GM23338 (cell line): Measurements from ENCODE around the gene GJA10. TPM values are rescaled to one million over a fixed set of nuclear protein-coding genes. Genes with fewer than 3 reads are reported as not detected.

ENCODE experiments used
- ATAC-seq: fragments of 200-7000 bp; cut with Tn5 transposase; 3 replicates; pipeline ENCODE4 v1.9.1; 2020
- DNase-seq: peaks from one replicate; pipeline ENCODE4 v3.0.0-alpha.2; 2015; ENCODE audit warnings: low spot score
- H2AFZ ChIP-seq: fragments of 200-600 bp; sonication (generic); 2 replicates; pipeline ENCODE4 v1.8.0; 2016; ENCODE audit warnings: antibody characterized with exemption, mild to moderate bottlenecking, moderate library complexity
- H3F3A ChIP-seq: fragments of 200-600 bp; sonication (generic); replicated peaks from 2 replicates; pipeline ENCODE4 v1.8.0; 2017; ENCODE audit warnings: antibody characterized with exemption, mixed run types, low read depth
- H3K27ac ChIP-seq: fragments of 200-600 bp; sonication (generic); 2 replicates; pipeline ENCODE4 v1.6.1; 2016; ENCODE audit warnings: low read depth
- H3K27me3 ChIP-seq: fragments of 200-600 bp; sonication (generic); 2 replicates; pipeline ENCODE4 v1.8.0; 2016; ENCODE audit warnings: mild to moderate bottlenecking, mixed run types, moderate library complexity; ENCODE audit not compliant: insufficient read depth
- H3K36me3 ChIP-seq: fragments of 200-600 bp; sonication (generic); 2 replicates; pipeline ENCODE4 v1.8.0; 2016; ENCODE audit warnings: mild to moderate bottlenecking; ENCODE audit not compliant: insufficient read depth
- H3K4me1 ChIP-seq: fragments of 200-600 bp; sonication (generic); 2 replicates; pipeline ENCODE4 v1.8.0; 2016; ENCODE audit warnings: mild to moderate bottlenecking, moderate library complexity; ENCODE audit not compliant: insufficient read depth
- H3K4me2 ChIP-seq: fragments of 200-600 bp; sonication (generic); 2 replicates; pipeline ENCODE4 v1.7.1; 2017; ENCODE audit warnings: mixed run types
- H3K4me3 ChIP-seq: fragments of 200-600 bp; sonication (generic); 2 replicates; pipeline ENCODE4 v1.6.1; 2016; ENCODE audit warnings: mixed run types
- H3K79me2 ChIP-seq: fragments of 200-600 bp; sonication (generic); replicated peaks from 2 replicates; pipeline ENCODE4 v1.8.0; 2017; ENCODE audit warnings: mild to moderate bottlenecking; ENCODE audit not compliant: insufficient read depth
- H3K9me2 ChIP-seq: fragments of 200-600 bp; sonication (generic); 2 replicates; pipeline ENCODE4 v1.8.0; 2017; ENCODE audit not compliant: insufficient read depth
- H4K20me1 ChIP-seq: fragments of 200-600 bp; sonication (generic); replicated peaks from 2 replicates; pipeline ENCODE4 v1.8.0; 2017; ENCODE audit warnings: mild to moderate bottlenecking; ENCODE audit not compliant: insufficient read depth
- H3K27ac Mint-ChIP-seq: 2 replicates; pipeline ENCODE4 v1.8.0; 2020; ENCODE audit warnings: inconsistent platforms, mild to moderate bottlenecking, moderate library complexity, mixed read lengths
- H3K27me3 Mint-ChIP-seq: 3 replicates; pipeline ENCODE4 v1.8.0; 2022; ENCODE audit warnings: low read depth, mild to moderate bottlenecking, moderate library complexity, mixed read lengths, inconsistent platforms; ENCODE audit not compliant: insufficient read depth, poor library complexity
- H3K36me3 Mint-ChIP-seq: 3 replicates; pipeline ENCODE4 v1.8.0; 2021; ENCODE audit warnings: low read depth, mild to moderate bottlenecking, inconsistent platforms, moderate library complexity, mixed read lengths
- H3K4me1 Mint-ChIP-seq: 3 replicates; pipeline ENCODE4 v1.8.0; 2020; ENCODE audit warnings: mild to moderate bottlenecking, inconsistent platforms, mixed read lengths
- H3K4me3 Mint-ChIP-seq: 3 replicates; pipeline ENCODE4 v1.8.0; 2021; ENCODE audit warnings: moderate library complexity, mild to moderate bottlenecking, inconsistent platforms, mixed read lengths
- H3K9me3 Mint-ChIP-seq: 3 replicates; pipeline ENCODE4 v1.8.0; 2020; ENCODE audit warnings: moderate library complexity, mild to moderate bottlenecking, inconsistent platforms, mixed read lengths
- CREB1 ChIP-seq: fragments of 250-450 bp; sonication (Bioruptor Pico); IDR thresholded peaks from 2 replicates; pipeline ENCODE4 v1.5.0; 2020; ENCODE audit warnings: low read depth, mild to moderate bottlenecking, moderate library complexity
- CTCF ChIP-seq, 2 experiments: fragments of 200-600 bp in 1 of 2; sonication (generic) in 1 of 2; conservative IDR thresholded peaks; 2 replicates each; pipeline versions ENCODE4 v1.5.1 to v1.6.1; 2016 to 2017; ENCODE audit warnings: antibody characterized with exemption in 2 of 2, low read depth in 2 of 2, mild to moderate bottlenecking in 2 of 2, moderate library complexity in 1 of 2
- ETS1 ChIP-seq: IDR thresholded peaks from 2 replicates; pipeline ENCODE4 v1.6.1; 2016; ENCODE audit warnings: antibody characterized with exemption
- EZH2 ChIP-seq: fragments of 200-600 bp; sonication (generic); IDR thresholded peaks from one replicate; pipeline ENCODE4 v1.8.0; 2017; ENCODE audit warnings: antibody characterized with exemption, mild to moderate bottlenecking, low read depth; ENCODE audit not compliant: unreplicated experiment
- EZH2phosphoT487 ChIP-seq: fragments of 200-600 bp; sonication (generic); IDR thresholded peaks from one replicate; pipeline ENCODE4 v1.8.1; 2018; ENCODE audit warnings: antibody characterized with exemption; ENCODE audit not compliant: unreplicated experiment
- JUNB ChIP-seq: IDR thresholded peaks from one replicate; pipeline ENCODE4 v1.6.1; 2016; ENCODE audit warnings: antibody characterized with exemption; ENCODE audit not compliant: unreplicated experiment
- NANOG ChIP-seq: IDR thresholded peaks from 2 replicates; pipeline ENCODE4 v1.6.1; 2016; ENCODE audit warnings: antibody characterized with exemption, borderline replicate concordance
- POLR2AphosphoS5 ChIP-seq: IDR thresholded peaks from 2 replicates; pipeline ENCODE4 v1.6.1; 2016; ENCODE audit warnings: antibody characterized with exemption, low read depth
- REST ChIP-seq: IDR thresholded peaks from one replicate; pipeline ENCODE4 v1.6.1; 2018; ENCODE audit warnings: antibody characterized with exemption; ENCODE audit not compliant: unreplicated experiment
- STAT1 ChIP-seq: IDR thresholded peaks from one replicate; pipeline ENCODE4 v1.6.1; 2016; ENCODE audit warnings: antibody characterized with exemption; ENCODE audit not compliant: unreplicated experiment
- ZNF114 ChIP-seq: fragments of 250-450 bp; sonication (Bioruptor Pico); IDR thresholded peaks from 2 replicates; pipeline ENCODE4 v1.5.0; 2020; ENCODE audit warnings: mild to moderate bottlenecking, moderate library complexity
- ZNF331 ChIP-seq: fragments of 250-450 bp; sonication (Bioruptor Pico); IDR thresholded peaks from 2 replicates; pipeline ENCODE4 v1.5.0; 2020; ENCODE audit warnings: low read depth, mild to moderate bottlenecking, moderate library complexity
- ZNF462 ChIP-seq: fragments of 250-450 bp; sonication (Bioruptor Pico); IDR thresholded peaks from 2 replicates; pipeline ENCODE4 v1.5.0; 2020; ENCODE audit warnings: mild to moderate bottlenecking, moderate library complexity
- polyA plus RNA-seq: library from polyadenylated mRNA; unstranded; fragments of >200 nt; fragmentation: Nextera tagmentation; extraction: Ambion mirVana; gene quantifications from 2 replicates; pipeline ENCODE4 v1.2.1, GENCODE V29; 2016
- total RNA-seq: library from RNA; depleted of rRNA; stranded (reverse); fragments of >200 nt; shearing (Covaris generic); gene quantifications from 2 replicates; pipeline ENCODE4 v1.2.3, GENCODE V29; 2014

The GJA10 gene
- total and polyA plus RNA-seq, 2 experiments from 2014 or later, result not detected

- H3K4me2 ChIP-seq, result no peak overlapping the region
- H3K9me2 ChIP-seq, result no peaks in the 10 kb centered on the region
- TF ChIP-seq EZH2phosphoT487, result no peak
- TF ChIP-seq JUNB, result no peak
- no peak for TF ChIP-seq EZH2
- no peak for TF ChIP-seq REST
- no peak for TF ChIP-seq CREB1 (CRISPR knock-in tag)
- TF ChIP-seq STAT1, result no peak
- no peak for TF ChIP-seq NANOG
- no peak for TF ChIP-seq ZNF462 (CRISPR knock-in tag)
- no peak for TF ChIP-seq CTCF (conservative IDR thresholded peaks at IDR 0.05; ENCODE audit: low read depth in 2 of 2)
- no peak for TF ChIP-seq POLR2AphosphoS5
- no peak for TF ChIP-seq ZNF331 (CRISPR knock-in tag)
- no peak for TF ChIP-seq ZNF114
- TF ChIP-seq ETS1, result no peak
- Mint-ChIP-seq H3K27ac (no peak overlapping the region), H3K4me3 (no peak overlapping the region), H3K4me1 (no peaks in the 10 kb centered on the region), H3K27me3 (peaks cover 2% of the 10 kb centered on the region), H3K36me3 (peaks cover 83% of the 10 kb centered on the region), H3K9me3 (no peaks in the 10 kb centered on the region)
- no peak overlapping the region for H3K27ac ChIP-seq
- 0 out of 2 replicates have a peak, but pooled peaks cover 3% of the 10 kb centered on the region for H4K20me1 ChIP-seq
- H3K36me3 ChIP-seq, result peaks cover 68% of the 10 kb centered on the region
- no peaks in the 10 kb centered on the region for H3K4me1 ChIP-seq
- no peaks in the 10 kb centered on the region for H3K79me2 ChIP-seq
- H3F3A ChIP-seq, result peaks cover 3% of the 10 kb centered on the region; the same call in 1 of the 2 replicates
- no peak overlapping the region for H2AFZ ChIP-seq
- H3K4me3 ChIP-seq, result no peak overlapping the region
- no peaks in the 10 kb centered on the region for H3K27me3 ChIP-seq
- no peak for DNase-seq
- no peak for ATAC-seq
Observed at GRCh38 chr6:89858041-89858440, 36.2 kb upstream of the GJA10 start.
